PC-9 (cell line): ENCODE data around the gene PRKCA. TPM values are rescaled to one million over a fixed set of nuclear protein-coding genes. Genes with fewer than 3 reads are reported as not detected.

Source experiments
- BruUV-seq: library from RNA; stranded (reverse); fragments of 400-500 nt; replicated peaks from 2 replicates; lab custom pipeline; 2021; lab: Mats Ljungman, UMichigan
- CTCF ChIA-PET: fragments of 300-600 bp; sonication (Branson Sonifier 250); formaldehyde crosslinking; loops from one replicate; lab custom pipeline; 2022; ENCODE audit warnings: antibody characterized with exemption; lab: Charles Lee
- POLR2A ChIA-PET: fragments of 300-600 bp; sonication (Branson Sonifier 250); formaldehyde crosslinking; loops from one replicate; lab custom pipeline; 2022; ENCODE audit warnings: antibody characterized with exemption; ENCODE audit not compliant: unreplicated experiment; lab: Charles Lee
- DNase-seq, 2 experiments: peaks; one replicate each; pipeline versions ENCODE4 v3.0.0 to v3.0.0-alpha.2; 2015 to 2022; ENCODE audit warnings: mixed read lengths in 1 of 2
- H2AFZ ChIP-seq: fragments of 200-600 bp; sonication (generic); 2 replicates; pipeline ENCODE4 v1.8.1; 2017; ENCODE audit warnings: antibody characterized with exemption
- H3F3A ChIP-seq: fragments of 200-600 bp; sonication (generic); 2 replicates; pipeline ENCODE4 v1.8.1; 2017; ENCODE audit warnings: antibody characterized with exemption, mild to moderate bottlenecking, low read depth; ENCODE audit not compliant: insufficient read depth
- H3K27ac ChIP-seq: fragments of 200-600 bp; sonication (generic); 2 replicates; pipeline ENCODE4 v1.6.1; 2016; ENCODE audit warnings: mixed run types
- H3K27me3 ChIP-seq: fragments of 200-600 bp; sonication (generic); 2 replicates; pipeline ENCODE4 v1.6.1; 2016; ENCODE audit warnings: low read depth, mixed run types; ENCODE audit not compliant: insufficient read depth
- H3K36me3 ChIP-seq: fragments of 200-600 bp; sonication (generic); 2 replicates; pipeline ENCODE4 v1.6.1; 2016; ENCODE audit warnings: low read depth, mixed run types
- H3K4me1 ChIP-seq: fragments of 200-600 bp; sonication (generic); replicated peaks from 2 replicates; pipeline ENCODE4 v1.6.1; 2016; ENCODE audit warnings: mixed run types; ENCODE audit not compliant: insufficient read depth
- H3K4me2 ChIP-seq: fragments of 200-600 bp; sonication (generic); 2 replicates; pipeline ENCODE4 v1.6.1; 2017; ENCODE audit warnings: mixed run types
- H3K4me3 ChIP-seq: fragments of 200-600 bp; sonication (generic); 2 replicates; pipeline ENCODE4 v1.6.1; 2016; ENCODE audit warnings: mixed run types
- H3K79me2 ChIP-seq: fragments of 200-600 bp; sonication (generic); 2 replicates; pipeline ENCODE4 v1.6.1; 2017; ENCODE audit warnings: low read depth, mixed run types
- H3K9me2 ChIP-seq: fragments of 200-600 bp; sonication (generic); 2 replicates; pipeline ENCODE4 v1.8.1; 2017; ENCODE audit warnings: mild to moderate bottlenecking; ENCODE audit not compliant: insufficient read depth
- H3K9me3 ChIP-seq: fragments of 200-600 bp; sonication (generic); 2 replicates; pipeline ENCODE4 v1.8.1; 2016; ENCODE audit warnings: low read depth; ENCODE audit not compliant: insufficient read depth
- H4K20me1 ChIP-seq: fragments of 200-600 bp; sonication (generic); 2 replicates; pipeline ENCODE4 v1.8.1; 2017; ENCODE audit not compliant: insufficient read depth
- EZH2 ChIP-seq: fragments of 200-600 bp; sonication (generic); IDR thresholded peaks from 2 replicates; pipeline ENCODE4 v1.8.0; 2017; ENCODE audit warnings: antibody characterized with exemption, low read depth
- intact Hi-C: fragments of 100-400 bp; cut with micrococcal nuclease; formaldehyde crosslinking; loops from one replicate; pipeline ENCODE4 v1.10.0; 2022; ENCODE audit not compliant: unreplicated experiment
- total RNA-seq: library from RNA; stranded (reverse); gene quantifications from 2 replicates; pipeline ENCODE4 v1.2.3, GENCODE V29; 2021
- TF ChIP-seq, protein P1 (sequence below): fragments of 200-600 bp; sonication (generic); conservative IDR thresholded peaks from 2 replicates; pipeline ENCODE4 v1.6.1; 2017; ENCODE audit warnings: mixed run types, antibody characterized with exemption, mild to moderate bottlenecking, moderate library complexity

PRKCA gene
- total RNA-seq, 1 experiment from 2014 or later, result 23.1 TPM

DNA sequence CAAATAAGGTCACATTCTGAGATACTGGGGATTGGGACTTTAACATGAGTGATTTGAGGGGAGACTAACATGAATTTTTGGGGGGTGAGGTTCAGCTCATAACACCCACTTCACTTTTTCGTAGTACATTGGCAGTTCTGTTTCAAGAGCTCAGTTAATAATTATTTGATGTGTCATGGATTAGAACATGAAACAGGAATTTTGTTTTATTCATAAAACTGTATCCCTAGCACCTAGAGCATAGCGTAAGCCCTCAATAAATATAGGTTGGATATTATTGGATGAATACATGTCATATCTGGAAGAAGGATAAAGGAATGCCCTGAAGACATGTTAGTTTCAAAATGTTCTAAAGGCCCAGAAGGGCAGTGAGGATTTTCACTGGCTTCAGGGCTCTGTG lies 119.8 kb downstream of the PRKCA start:
- DNase-seq, result no peak
- Histone ChIP-seq H3F3A (peaks cover 15% of the 10 kb centered on the region; the same call in 1 of the 2 replicates), H3K79me2 (peaks cover 29% of the 10 kb centered on the region), H3K36me3 (no peaks in the 10 kb centered on the region), H3K27me3 (no peaks in the 10 kb centered on the region), H3K4me1 (no peaks in the 10 kb centered on the region), H3K4me3 (no peak overlapping the region), H3K9me3 (no peaks in the 10 kb centered on the region), H3K27ac (no peak overlapping the region), H4K20me1 (no peaks in the 10 kb centered on the region), H3K9me2 (no peaks in the 10 kb centered on the region), H2AFZ (no peak overlapping the region), H3K4me2 (no peak overlapping the region)
- ChIA-PET POLR2A (no interaction called here), CTCF (no interaction called here)
- no peak for TF ChIP-seq EZH2
- TF ChIP-seq, protein P1, sequence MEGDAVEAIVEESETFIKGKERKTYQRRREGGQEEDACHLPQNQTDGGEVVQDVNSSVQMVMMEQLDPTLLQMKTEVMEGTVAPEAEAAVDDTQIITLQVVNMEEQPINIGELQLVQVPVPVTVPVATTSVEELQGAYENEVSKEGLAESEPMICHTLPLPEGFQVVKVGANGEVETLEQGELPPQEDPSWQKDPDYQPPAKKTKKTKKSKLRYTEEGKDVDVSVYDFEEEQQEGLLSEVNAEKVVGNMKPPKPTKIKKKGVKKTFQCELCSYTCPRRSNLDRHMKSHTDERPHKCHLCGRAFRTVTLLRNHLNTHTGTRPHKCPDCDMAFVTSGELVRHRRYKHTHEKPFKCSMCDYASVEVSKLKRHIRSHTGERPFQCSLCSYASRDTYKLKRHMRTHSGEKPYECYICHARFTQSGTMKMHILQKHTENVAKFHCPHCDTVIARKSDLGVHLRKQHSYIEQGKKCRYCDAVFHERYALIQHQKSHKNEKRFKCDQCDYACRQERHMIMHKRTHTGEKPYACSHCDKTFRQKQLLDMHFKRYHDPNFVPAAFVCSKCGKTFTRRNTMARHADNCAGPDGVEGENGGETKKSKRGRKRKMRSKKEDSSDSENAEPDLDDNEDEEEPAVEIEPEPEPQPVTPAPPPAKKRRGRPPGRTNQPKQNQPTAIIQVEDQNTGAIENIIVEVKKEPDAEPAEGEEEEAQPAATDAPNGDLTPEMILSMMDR, result no peak
- intact Hi-C loops, result no loop called here
- BruUV-seq, result no TSS peak

DNA sequence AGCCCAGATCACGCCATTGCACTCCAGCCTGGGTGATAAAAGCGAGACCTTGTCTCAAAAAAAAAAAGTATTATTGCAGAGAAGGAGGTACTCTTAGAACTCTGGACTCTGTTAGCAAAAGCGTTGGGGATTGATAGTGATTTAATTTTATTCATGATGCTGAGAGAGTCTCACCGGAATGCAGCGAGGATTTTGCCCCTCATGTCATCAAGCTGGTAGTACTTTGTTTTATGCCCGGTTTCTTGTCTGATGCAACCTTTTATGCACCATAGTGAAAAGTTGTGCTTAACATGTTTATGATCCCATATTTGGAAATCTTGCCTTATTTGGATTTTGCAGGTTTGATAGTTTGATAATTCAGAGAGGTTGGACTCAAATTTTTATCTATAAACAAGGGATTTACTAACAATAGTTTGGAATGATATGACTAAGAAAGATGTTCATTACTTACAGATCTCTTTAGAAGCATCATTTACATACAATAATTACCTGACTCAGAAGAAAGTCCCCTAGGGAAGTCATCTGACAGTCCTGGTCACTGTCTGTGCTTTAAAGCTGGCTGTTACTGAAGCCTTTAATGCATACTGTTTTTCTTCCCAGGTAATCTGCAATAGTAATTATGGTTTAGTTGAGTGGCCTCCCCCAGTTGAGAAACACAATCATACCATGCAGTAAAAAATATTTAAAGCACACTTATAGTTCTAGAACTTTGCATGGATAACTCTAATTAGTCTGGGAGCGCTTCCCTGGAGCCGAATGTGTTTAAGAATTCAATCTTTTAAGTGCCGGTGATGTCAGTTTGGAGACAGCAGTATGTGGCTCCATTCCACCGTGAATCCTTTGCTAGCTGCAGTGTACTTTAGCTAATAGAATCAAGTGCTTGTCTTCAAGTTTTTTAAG lies 120.9 kb downstream of the PRKCA start:
- no TSS peak for BruUV-seq
- no peak overlapping the region for H3K4me3 ChIP-seq
- H4K20me1 ChIP-seq, result no peaks in the 10 kb centered on the region
- POLR2A ChIA-PET, result no interaction called here
- H3K4me2 ChIP-seq, result no peak overlapping the region
- H3K4me1 ChIP-seq, result no peaks in the 10 kb centered on the region
- H3K79me2 ChIP-seq, result peaks cover 40% of the 10 kb centered on the region
- H3K27ac ChIP-seq, result no peak overlapping the region
- no peak for DNase-seq
- TF ChIP-seq, protein P1, result no peak
- TF ChIP-seq EZH2, result no peak
- H3K36me3 ChIP-seq, result no peaks in the 10 kb centered on the region
- no peak overlapping the region for H2AFZ ChIP-seq
- H3K9me3 ChIP-seq, result no peaks in the 10 kb centered on the region
- no peaks in the 10 kb centered on the region for H3K9me2 ChIP-seq
- peaks cover 15% of the 10 kb centered on the region; the same call in 1 of the 2 replicates for H3F3A ChIP-seq
- intact Hi-C loops, result no loop called here
- H3K27me3 ChIP-seq, result no peaks in the 10 kb centered on the region
- CTCF ChIA-PET, result no interaction called here

DNA sequence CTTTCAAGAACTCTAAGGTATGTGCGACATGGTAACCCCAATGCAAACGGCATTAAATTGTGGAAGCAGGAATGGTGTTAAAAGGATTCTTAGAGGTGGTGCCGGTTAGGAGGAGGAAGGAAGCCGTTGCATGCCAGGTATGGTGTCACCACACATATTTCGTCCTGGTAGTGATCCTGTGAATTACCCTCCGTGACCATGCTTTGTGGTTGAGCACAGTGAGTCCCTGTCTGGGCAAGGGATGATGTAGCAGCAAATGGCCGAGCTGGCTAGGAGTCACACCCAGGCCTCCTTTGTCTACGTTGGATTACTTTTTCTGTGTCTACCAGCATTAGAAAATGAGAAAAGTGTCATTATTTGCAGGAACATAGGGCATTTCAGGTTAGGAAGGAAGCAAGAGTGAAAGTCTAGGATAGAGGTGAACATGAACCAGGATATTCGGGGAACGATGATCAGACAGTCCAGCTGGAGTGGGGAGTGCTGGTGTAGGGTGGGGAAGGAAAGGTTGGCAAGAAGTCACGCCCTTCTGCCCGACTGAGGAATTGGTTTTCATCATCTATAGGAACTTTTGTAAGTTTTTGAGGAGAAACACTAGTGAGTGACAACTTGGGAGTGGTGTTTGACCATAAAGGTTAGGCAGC lies 123.5 kb downstream of the PRKCA start:
- Histone ChIP-seq H3K9me2 (no peaks in the 10 kb centered on the region), H3K27ac (no peak overlapping the region), H3K4me3 (no peak overlapping the region), H2AFZ (no peak overlapping the region), H3K4me2 (no peak overlapping the region), H3F3A (peaks cover 15% of the 10 kb centered on the region; the same call in 1 of the 2 replicates), H4K20me1 (no peaks in the 10 kb centered on the region), H3K9me3 (no peaks in the 10 kb centered on the region), H3K36me3 (no peaks in the 10 kb centered on the region), H3K27me3 (no peaks in the 10 kb centered on the region), H3K79me2 (peaks cover 57% of the 10 kb centered on the region), H3K4me1 (no peaks in the 10 kb centered on the region)
- TF ChIP-seq, protein P1, result no peak
- TF ChIP-seq EZH2, result no peak
- no TSS peak for BruUV-seq
- no peak for DNase-seq
- ChIA-PET POLR2A (no interaction called here), CTCF (no interaction called here)
- intact Hi-C loops, result no loop called here
